SH-SY5Y (cell line): ENCODE measurements around the gene C1QL3.

ENCODE experiments used
- GATA2 ChIP-seq: IDR thresholded peaks from 2 replicates; pipeline ENCODE4 v1.6.1; 2011; ENCODE audit warnings: mild to moderate bottlenecking, low read depth, low read length
- GATA3 ChIP-seq: IDR thresholded peaks from 2 replicates; pipeline ENCODE4 v1.6.1; 2011; ENCODE audit warnings: low read depth, mild to moderate bottlenecking, low read length, moderate library complexity

Gene C1QL3

GRCh38 chr10:16521311-16522016 is at the start of gene C1QL3:
Gene C1QL3, minus strand, starts transcription at chr10:16521879. Its CDS starts 814 bp downstream, at chr10:16521065.
- TF ChIP-seq GATA3 (no peak), GATA2 (no peak)

DNA sequence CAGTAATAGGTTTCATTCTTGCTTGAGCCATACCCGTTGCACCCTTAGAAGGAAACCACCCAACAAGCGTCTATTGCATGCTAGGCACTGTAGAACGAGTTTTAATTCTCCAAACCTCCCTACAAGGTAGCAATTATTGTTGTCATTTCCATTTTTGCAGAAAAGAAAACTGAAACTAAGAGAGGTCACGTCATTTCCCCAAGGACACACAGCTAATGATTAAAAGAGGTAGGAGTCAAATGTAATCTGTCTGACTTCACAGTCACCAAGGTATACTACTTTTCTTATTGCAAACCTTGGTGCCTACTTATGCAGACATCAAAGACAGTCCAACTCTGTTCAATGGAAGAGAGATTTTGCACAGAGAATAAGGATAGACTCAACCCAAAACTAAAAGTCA is 49.1 kb upstream of the C1QL3 start:
- no peak for TF ChIP-seq GATA3
- no peak for TF ChIP-seq GATA2

DNA sequence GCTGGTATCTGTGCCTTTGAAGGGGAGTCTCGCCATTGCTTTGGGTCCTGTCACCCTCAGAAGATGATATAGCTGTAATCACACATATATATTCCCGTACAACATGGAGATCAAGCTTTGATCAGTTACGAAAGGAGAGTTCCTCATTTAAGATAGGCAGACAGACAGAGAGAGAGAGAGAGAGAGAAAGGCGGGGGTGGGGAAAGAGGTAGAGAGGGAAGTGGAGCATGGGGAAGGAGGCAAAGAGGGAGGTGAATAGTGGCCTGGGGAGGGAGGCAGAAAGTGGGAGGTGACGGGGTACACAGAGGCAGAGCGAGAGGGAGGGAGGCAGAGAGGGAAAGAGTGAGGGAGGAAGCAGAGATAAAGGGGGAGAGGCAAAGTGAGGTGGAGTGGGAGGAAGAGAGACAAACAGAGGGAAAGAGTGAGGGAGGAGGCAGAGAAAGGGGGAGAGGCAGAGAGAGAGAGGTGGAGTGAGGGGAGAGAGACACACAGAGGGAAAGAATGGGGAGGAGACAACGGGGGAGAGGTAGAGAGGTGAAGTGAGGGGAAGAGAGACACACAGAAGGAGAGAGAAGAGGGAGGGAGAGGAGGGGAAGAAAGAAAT is 44.6 kb upstream of the C1QL3 start:
- TF ChIP-seq GATA3: no peak
- no peak for TF ChIP-seq GATA2

DNA sequence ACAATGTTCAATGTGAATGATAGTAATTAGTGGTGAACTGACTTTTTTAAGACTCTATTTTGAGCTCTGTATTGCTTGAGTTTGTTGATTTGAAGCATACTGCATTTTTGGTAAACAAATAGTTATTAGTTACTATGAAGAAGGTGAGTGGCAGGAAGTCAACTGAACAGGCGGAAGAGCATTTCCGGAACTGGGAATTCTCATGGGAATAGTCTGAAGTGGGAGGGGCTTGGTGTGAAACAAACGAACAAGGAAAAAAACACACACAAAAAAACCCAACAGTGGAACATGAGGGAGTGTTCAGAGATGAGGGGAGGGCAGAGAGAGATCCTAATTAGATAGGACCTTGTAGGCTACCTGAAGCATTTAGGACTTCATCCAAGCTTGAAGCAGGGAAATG is 43.9 kb upstream of the C1QL3 start:
- no peak for TF ChIP-seq GATA3

DNA sequence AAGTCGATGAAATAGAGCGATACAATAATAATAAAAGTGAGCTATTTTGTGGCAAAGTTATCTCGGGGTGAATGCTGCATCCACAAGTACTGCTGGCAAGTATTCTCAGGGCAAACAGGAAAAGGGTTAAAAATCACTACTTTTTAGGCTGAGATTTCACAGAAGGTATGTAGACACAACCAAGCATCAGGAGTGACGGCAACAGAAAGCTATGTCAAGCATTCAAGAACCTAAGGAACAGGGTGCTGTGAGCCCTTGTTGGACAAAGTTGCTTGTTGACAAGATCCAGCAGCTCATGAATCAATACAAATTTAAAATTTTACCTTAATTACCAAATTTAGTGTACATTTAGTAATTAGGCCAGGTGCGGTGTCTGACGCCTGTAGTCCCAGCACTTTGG is 41.2 kb upstream of the C1QL3 start:
- TF ChIP-seq GATA2: no peak
- no peak for TF ChIP-seq GATA3

DNA sequence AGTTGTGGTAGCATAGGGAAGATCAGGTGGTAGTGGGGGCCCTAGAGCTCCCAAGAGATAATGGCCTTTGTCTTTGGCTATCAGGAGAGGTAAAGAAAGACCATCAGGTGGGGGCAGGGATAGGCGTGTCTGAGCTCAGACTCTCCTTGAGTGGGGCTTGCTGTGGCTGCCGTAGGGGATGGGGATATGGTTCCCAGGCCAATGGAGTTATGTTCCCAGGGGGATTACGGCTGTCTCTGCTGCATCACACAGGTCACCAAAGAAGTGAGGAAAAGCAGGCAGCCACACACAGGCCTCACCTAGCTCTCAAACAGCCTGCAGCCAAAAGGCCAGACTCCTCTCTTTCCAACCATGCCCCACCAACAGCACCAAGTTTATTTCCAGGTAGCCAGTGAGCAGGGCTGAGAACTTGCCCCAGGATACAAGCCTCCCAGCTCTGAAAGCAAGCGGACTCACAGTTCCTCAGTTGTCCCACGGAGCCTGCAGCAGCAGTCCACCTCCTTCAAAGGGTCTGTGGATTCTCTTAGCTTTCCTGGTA is 37.6 kb upstream of the C1QL3 start:
- TF ChIP-seq GATA3 (no peak), GATA2 (no peak)

GRCh38 chr10:16547973-16548372 is 26.3 kb upstream of the C1QL3 start:
- no peak for TF ChIP-seq GATA3
- TF ChIP-seq GATA2: no peak

DNA sequence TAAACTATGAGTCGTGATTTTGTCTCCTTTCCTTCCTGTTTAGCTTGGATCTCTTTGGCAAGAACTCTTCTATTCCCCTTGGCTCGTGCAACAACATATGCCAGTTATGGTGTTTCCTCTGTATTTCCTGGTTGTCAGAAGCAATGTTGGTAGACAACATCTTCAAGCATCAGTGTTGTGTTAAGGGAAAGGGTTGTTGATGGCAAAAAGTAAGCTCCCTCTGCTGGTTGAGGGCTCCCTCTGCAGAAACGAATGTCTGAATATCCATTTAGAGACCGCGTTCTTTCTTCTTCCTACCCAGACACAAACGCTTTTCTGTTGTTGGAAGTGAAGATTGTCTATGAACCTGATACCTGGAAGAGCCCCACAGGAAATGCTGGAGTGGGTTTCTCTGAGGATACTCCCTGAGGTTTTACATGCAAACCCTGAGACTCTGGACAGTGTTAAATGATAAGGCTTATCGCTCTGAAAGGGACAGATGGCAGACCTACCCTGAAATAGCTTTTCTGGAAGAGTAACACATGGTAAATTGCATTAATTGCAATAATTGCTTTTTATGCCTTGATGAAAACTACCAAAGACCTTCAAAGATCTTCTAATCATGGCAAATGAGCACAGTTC is 23.5 kb upstream of the C1QL3 start:
- TF ChIP-seq GATA3 (no peak), GATA2 (peak; percentile 40)

GRCh38 chr10:16544591-16544990 is 22.9 kb upstream of the C1QL3 start:
- TF ChIP-seq GATA2 (no peak), GATA3 (no peak)

DNA sequence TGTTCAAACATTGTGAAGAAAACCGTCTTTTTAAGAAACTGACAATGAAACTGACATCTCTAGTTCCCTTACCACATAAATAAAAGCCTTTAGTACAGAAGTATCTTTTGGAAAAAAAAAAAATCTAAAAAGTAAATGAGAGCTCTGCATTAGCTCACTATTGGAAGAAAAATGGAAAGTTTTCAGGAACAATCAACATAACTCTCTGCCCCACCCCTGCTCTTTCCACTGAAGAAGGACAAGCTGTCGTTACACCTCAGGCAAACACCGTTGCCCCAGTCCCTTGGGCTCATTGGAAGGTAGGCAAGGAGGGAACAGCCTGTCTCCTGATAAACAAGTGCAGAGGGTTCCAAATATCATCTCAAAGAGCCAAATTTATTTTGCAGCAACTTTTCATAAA is 22.4 kb upstream of the C1QL3 start:
- TF ChIP-seq GATA2: no peak
- TF ChIP-seq GATA3: no peak

- TF ChIP-seq GATA2 (no peak), GATA3 (no peak)
Observed at GRCh38 chr10:16536155-16536554, 14.5 kb upstream of the C1QL3 start.

GRCh38 chr10:16529853-16530252 is 8.2 kb upstream of the C1QL3 start:
- TF ChIP-seq GATA2 (no peak), GATA3 (no peak)

- TF ChIP-seq GATA2 (no peak), GATA3 (no peak)
Observed at GRCh38 chr10:16527452-16527851, 5.8 kb upstream of the C1QL3 start.

DNA sequence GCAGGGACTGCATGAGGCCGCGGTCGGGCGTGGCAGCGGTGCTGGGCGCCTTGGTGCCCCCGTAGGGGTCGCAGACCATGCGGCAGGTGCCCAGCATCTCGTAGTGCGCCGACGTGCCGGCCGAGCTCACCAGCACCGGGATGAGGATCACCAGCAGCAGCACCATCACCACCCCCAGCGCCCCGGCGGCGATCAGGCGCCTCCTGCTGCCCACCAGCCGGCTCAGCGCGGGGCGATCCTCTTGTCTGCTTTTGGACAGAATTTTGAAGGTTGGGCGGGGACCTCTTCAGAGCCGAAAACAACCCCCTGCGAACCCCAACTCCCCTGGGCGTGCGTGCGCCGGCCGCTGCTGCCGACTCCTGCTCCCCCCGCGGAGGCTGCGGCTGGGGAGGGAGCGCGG is 779 bp downstream of the C1QL3 start:
- no peak for TF ChIP-seq GATA2
- no peak for TF ChIP-seq GATA3
